Body of pancreas (tissue), 4 donors: ENCODE results near the gene KCNAB1. TPM values are rescaled to one million over a fixed set of nuclear protein-coding genes. Genes with fewer than 3 reads are reported as not detected.
A peak's percentile ranks its signal among the peaks of the same experiment; 100 is the strongest.

Experiments used
- ATAC-seq: fragments of 150-250 bp; one replicate; pipeline ENCODE4 v1.9.1; 2016
- DNase-seq, 4 donors: peaks; one replicate each; pipeline ENCODE4 v3.0.0-alpha.2; 2019
- H3K27ac ChIP-seq, 4 donors: fragments of 200-600 bp; sonication (generic); 1 replicate in 3 of 4; 2 replicates in 1 of 4; pipeline versions ENCODE4 v1.5.1 to v1.6.1; 2016 to 2019; ENCODE audit warnings: mild to moderate bottlenecking in 1 of 4, mixed read lengths in 1 of 4, moderate library complexity in 1 of 4
- H3K27me3 ChIP-seq, 2 donors: fragments of 200-600 bp; sonication (generic); one replicate each; pipeline ENCODE4 v1.6.0; 2016; ENCODE audit warnings: mild to moderate bottlenecking in 1 of 2
- H3K36me3 ChIP-seq, 2 donors: fragments of 200-600 bp; sonication (generic); replicated peaks in 1 of 2; 2 replicates each; pipeline ENCODE4 v1.5.1; 2016; ENCODE audit warnings: low read depth in 2 of 2; ENCODE audit not compliant: insufficient read depth in 1 of 2
- H3K4me1 ChIP-seq: fragments of 200-600 bp; sonication (generic); one replicate; pipeline ENCODE4 v1.6.0; 2016
- H3K4me3 ChIP-seq, 2 donors: fragments of 200-600 bp; sonication (generic); 1 replicate in 1 of 2; 2 replicates in 1 of 2; pipeline ENCODE4 v1.5.1; 2016 to 2019
- H3K9me3 ChIP-seq, 3 donors: fragments of 200-600 bp; sonication (generic); 1 replicate in 2 of 3; 2 replicates in 1 of 3; pipeline ENCODE4 v1.5.1; 2016
- CTCF ChIP-seq, 7 experiments: fragments of 450-650 bp in 4 of 7; fragments of 200-600 bp in 3 of 7; sonication (generic) in 3 of 7; IDR thresholded peaks; one replicate each; pipeline ENCODE4 v1.5.1; 2016 to 2019; ENCODE audit warnings: antibody characterized with exemption in 7 of 7
- POLR2A ChIP-seq, 3 donors: fragments of 450-650 bp; IDR thresholded peaks; one replicate each; pipeline ENCODE4 v1.6.1; 2016; ENCODE audit warnings: antibody characterized with exemption in 3 of 3, mild to moderate bottlenecking in 2 of 3
- WGBS, 2 donors: methylation state at CpG; one replicate each; pipeline ENCODE4 v1.1.5; 2017; 5-methylcytosine and 5-hydroxymethylcytosine counted together
- intact Hi-C: fragments of 100-400 bp; cut with DNase I; formaldehyde crosslinking; loops from one replicate; pipeline ENCODE4 v1.15.1; 2023
- total RNA-seq, 2 donors: library from RNA; depleted of rRNA; stranded (reverse); fragments of >200 nt; gene quantifications; one replicate each; pipeline ENCODE4 v1.1.0, GENCODE V29; 2016

Gene KCNAB1
- total RNA-seq, 2 donors from 2014 or later = 5.2 to 5.3 TPM

DNA sequence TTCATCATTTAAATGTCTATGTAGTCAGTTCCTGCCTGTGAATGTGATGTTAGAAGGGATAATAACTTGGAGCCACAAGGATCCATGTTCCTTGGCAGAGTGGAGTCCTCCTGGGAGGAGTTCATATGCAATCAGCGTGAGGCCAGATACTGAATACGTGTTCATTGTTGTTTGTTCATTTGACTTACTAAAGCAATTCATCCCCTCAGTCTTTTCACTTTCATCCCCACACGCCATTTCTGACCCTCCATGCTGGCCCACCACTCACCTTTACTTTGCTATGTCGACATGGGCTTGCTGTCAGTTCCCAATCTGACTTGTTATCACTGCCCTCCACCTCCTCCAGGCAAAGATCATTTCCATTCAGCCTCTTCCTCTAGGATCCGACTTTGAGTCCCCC is 342.7 kb downstream of the KCNAB1 start:
- H3K27me3 ChIP-seq = no peaks in the 10 kb centered on the region
- 69 to 75% methylated on average over 5 of the region's 5 CpGs for WGBS, 2 donors
- no peak for ATAC-seq
- H3K27ac ChIP-seq = no peak overlapping the region
- no peaks in the 10 kb centered on the region for H3K4me1 ChIP-seq
- DNase-seq = no peak
- no peaks in the 10 kb centered on the region for H3K9me3 ChIP-seq
- no peak overlapping the region for H3K4me3 ChIP-seq
- no peaks in the 10 kb centered on the region for H3K36me3 ChIP-seq
- intact Hi-C loops = no loop called here
- no peak for TF ChIP-seq POLR2A (IDR thresholded peaks at IDR 0.05)
- no peak for TF ChIP-seq CTCF (IDR thresholded peaks at IDR 0.05)

DNA sequence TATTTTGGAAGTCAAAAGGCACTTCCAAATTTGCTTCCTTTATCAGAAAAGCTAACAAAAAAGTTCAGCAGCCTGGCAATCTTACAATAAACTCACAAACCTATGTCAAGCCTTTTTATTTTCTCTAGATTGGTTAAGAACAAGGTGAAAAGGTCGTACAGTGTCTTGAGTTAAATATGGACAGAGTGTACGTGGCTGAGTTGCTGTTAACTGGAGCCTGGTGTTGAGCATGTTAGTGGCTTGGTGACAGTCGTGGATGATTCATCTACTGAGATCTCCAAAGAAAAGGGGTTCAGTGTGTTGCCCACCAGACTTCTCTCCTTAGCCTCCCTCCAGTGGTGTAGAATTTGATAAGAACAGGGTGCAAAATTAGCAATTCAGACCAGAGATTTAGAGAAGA is 344.8 kb downstream of the KCNAB1 start:
- no peak overlapping the region for H3K27ac ChIP-seq
- H3K4me1 ChIP-seq = no peaks in the 10 kb centered on the region
- no peaks in the 10 kb centered on the region for H3K9me3 ChIP-seq
- H3K4me3 ChIP-seq = no peak overlapping the region
- ATAC-seq = no peak
- DNase-seq = no peak
- WGBS, 2 donors = 22 to 29% methylated on average over 3 of the region's 3 CpGs
- H3K27me3 ChIP-seq = no peaks in the 10 kb centered on the region
- no peak for TF ChIP-seq CTCF (IDR thresholded peaks at IDR 0.05)
- no peak for TF ChIP-seq POLR2A (IDR thresholded peaks at IDR 0.05)
- H3K36me3 ChIP-seq = no peaks in the 10 kb centered on the region
- intact Hi-C loops = no loop called here

DNA sequence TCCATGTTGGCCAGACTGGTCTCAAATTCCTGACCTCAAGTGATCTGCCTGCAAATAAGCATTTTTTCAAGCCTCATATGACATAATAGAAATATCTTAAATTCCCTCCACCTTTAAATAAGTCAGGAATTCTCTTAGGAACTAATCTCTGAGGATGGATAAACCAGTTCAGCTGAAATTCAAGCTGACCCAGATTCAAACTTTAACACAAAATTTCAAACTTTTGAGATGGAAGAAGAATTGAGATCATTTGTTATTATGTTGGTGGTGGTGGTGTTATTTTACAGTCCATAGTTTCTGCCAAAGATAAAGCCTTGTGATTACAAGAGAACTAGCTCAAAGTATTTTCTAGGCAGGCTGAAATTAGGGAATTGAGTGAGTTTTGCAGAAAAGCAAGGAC is 349.1 kb downstream of the KCNAB1 start:
- H3K27ac ChIP-seq = no peak overlapping the region
- no peak overlapping the region for H3K4me3 ChIP-seq
- H3K27me3 ChIP-seq = no peaks in the 10 kb centered on the region
- TF ChIP-seq POLR2A (IDR thresholded peaks at IDR 0.05) (no peak), CTCF (IDR thresholded peaks at IDR 0.05) (no peak)
- DNase-seq (no peak), ATAC-seq (no peak)
- H3K4me1 ChIP-seq = peaks cover 9% of the 10 kb centered on the region
- intact Hi-C loops = no loop called here
- H3K36me3 ChIP-seq = no peaks in the 10 kb centered on the region
- H3K9me3 ChIP-seq = no peaks in the 10 kb centered on the region

GRCh38 chr3:156471431-156471830 is 351.1 kb downstream of the KCNAB1 start:
- intact Hi-C loops = no loop called here
- DNase-seq (no peak), ATAC-seq (peak; percentile 9)
- WGBS, 2 donors = 14% methylated on average over 3 of the region's 3 CpGs
- Histone ChIP-seq H3K4me1 (peaks cover 9% of the 10 kb centered on the region), H3K36me3 (no peaks in the 10 kb centered on the region), H3K9me3 (no peaks in the 10 kb centered on the region), H3K27me3 (no peaks in the 10 kb centered on the region), H3K4me3 (no peak overlapping the region), H3K27ac (no peak overlapping the region)
- TF ChIP-seq POLR2A (IDR thresholded peaks at IDR 0.05) (no peak), CTCF (IDR thresholded peaks at IDR 0.05) (no peak)

GRCh38 chr3:156472150-156472549 is 351.8 kb downstream of the KCNAB1 start:
- no peak for ATAC-seq
- 77 to 82% methylated on average over 4 of the region's 4 CpGs for WGBS, 2 donors
- no peak overlapping the region for H3K27ac ChIP-seq
- intact Hi-C loops = no loop called here
- H3K36me3 ChIP-seq = no peaks in the 10 kb centered on the region
- H3K4me3 ChIP-seq = no peak overlapping the region
- H3K4me1 ChIP-seq = peaks cover 9% of the 10 kb centered on the region
- no peak for DNase-seq
- H3K9me3 ChIP-seq = no peaks in the 10 kb centered on the region
- no peaks in the 10 kb centered on the region for H3K27me3 ChIP-seq
- TF ChIP-seq POLR2A (IDR thresholded peaks at IDR 0.05) = no peak
